Measurements from ENCODE around the gene ZNF418.
"Not testable (repeated sequence)": the region's sequence is repeated elsewhere in the genome, so short reads cannot be mapped to it uniquely, and the experiment has no call there.

Gene ZNF418
- 1.9 to 6.2 reads per million in 2 donors for total RNA-seq

DNA sequence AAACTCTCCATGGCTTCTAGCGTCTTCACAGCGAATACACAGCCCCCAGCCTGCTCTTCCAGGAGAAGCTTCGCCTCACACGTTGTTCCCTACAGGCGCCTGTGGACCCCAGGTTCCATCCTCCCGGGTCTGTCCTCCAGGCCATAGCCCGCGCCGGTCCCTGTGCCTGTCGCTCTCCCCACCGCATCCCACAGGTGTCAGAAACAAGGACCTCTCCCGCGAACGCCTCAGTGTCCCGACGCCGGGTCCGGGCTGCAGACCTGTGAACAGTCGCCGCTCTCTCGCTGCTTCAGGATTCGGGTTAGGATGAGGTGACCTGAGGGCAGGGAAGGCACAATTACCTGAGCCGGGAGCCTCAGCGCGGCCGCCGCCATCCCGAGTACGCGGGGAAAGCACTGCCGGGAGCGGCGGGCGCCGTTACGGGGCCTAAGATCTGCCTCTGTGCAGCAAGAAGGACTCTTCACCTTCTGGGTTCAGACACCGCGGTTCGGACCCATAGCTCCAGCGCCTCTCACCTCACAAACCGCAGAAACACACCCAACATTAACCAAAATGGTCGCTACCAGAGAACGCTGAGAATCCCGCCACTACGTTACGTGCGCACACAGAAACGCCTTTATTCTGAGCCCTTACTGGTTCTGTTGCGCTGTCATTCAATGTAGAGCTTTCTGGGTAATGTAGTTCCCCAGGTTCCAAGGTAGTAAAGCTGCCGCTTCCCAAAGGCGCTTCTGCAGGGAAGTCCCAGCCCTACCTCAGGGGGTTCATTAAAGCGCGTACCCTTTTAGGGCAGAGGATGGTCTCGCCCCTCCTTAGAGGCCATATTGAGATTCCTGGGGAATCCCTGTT lies at the start of gene ZNF418:
Gene ZNF418, minus strand, starts transcription at position 583 of the 846 bp plus-strand sequence. CDS start 1,580 bp downstream, outside the sequence.
- peak; percentile 12 for DNase-seq

DNA sequence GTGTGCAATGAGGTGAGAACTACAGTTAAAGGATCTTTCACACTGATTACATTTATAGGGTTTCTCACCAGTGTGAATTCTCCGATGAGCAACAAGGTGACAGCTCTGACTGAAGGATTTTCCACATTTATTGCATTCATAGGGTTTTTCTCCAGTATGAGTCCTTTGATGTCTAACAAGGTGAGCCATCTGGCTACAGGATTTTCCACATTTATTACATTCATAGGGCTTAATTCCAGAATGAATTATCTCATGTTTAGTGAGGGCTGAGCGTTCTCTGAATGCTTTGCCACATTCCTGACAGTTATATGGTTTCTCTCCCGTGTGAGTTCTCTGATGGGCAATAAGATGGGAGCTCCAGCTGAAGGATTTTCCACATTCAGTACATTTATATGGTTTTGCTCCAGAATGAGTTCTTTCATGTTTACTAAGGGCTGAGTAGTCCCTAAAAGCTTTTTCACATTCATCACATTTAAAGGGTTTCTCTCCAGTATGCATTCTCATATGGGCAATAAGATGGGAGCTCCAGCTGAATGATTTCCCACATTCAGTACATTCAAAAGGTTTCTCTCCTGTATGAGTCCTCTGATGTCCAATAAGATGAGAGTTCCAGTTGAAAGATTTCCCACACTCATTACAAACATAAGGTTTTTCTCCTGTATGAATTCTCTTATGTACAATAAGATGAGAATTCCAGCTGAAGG lies 43.5 kb upstream of the ZNF418 start:
- DNase-seq, result no peak

DNA sequence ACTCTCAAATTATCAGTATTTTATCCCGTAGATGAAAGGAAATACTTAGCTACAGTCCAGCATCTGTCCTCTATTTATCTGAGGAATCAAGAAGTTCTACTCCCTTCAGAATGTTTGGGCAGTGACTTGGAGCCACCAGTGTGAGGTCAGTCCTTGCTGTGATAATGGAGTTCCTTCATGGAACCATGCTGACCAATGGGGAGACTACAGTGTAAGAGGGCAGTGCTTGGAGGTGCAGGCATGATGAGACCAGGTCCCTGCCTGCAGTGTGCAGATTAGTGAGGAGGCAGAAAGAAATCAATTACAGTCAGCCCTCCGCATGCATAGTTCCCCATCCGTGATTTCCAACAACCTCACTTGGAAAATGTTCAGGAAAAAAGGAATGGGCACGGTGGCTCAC lies 39.2 kb upstream of the ZNF418 start, which contains the start of gene C19orf18:
Gene C19orf18, minus strand, starts transcription at position 101 of the 400 bp plus-strand sequence. CDS start 102 bp downstream, outside the sequence.
- DNase-seq, result no peak

DNA sequence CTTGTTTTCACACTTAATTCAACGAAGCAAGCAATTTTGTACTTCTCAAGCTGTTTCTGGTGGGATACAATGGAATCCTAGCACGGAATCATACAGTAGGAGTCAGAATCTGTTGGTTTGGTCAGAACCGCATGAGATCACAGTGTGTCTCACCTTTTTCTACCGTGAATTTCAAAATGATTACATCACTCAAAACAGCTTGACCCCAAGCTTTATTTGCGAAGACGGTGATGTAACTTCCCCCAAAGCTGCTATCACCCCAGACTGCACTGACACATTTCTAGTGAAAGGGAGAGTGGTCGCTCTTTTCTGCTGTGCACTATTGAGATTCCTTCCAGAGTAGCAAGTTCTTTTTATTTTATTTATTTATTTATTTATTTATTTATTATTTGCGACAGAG lies 29.6 kb upstream of the ZNF418 start:
- DNase-seq, result no peak

DNA sequence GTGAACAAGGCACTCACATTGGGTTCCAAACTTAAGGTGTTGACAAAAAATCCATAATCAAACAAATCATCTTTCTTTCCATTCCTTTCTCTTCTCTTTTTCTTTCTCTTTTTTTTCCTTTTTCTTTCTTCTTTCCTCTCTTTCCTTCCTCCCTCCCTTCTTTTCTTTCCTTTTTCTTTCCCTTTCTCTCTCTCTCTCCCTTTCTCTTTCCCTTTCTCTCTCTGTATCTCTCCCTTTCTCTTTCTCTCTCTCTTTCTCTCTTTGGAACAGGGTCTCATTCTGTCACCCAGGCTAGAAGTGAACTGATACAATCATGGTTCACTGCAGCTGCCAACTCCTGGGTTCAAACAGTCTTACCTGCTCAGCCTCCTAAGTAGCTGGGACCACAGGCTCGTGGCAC lies 26.6 kb upstream of the ZNF418 start:
- no peak for DNase-seq

DNA sequence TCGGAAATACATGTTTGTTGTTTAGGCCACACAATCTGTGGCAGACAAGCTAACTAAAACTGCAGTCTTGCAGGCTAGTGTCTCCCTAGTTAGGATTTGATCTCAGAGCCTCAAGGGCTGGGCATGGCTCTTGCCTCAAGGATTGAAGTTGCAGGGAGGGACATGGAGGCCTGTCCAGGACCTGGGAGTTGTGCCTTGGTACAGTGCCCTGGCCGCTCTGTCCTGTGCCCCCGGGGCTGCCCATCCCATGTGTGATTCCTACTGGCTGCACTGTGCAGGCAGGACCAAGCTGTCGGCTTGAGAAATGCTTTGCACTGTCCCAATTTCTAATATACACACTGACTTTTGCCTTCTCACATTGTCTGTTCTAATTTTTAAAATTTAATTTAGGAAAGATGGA lies 19.8 kb upstream of the ZNF418 start:
- DNase-seq, result no peak

DNA sequence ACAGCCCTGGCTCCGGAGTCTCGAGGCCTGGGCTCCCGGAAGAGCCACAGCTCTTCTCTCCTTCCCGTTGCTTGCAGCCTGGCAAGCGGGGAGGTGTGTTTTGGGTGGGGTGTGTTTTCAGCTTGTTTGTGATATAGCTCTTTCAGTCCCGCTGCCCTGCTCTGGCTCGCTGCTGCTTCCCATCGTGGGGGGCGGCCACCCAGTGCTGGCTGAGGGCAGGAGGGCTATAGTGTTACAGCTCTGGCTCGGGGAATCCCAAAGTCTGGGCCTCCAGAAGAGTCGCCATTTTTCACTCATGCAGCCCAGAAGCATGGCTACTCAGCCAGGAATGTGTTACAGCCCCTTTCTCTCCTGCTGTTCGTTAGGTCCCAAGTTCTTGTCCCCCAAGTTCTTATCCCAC lies 14.5 kb upstream of the ZNF418 start:
- DNase-seq, result no peak

DNA sequence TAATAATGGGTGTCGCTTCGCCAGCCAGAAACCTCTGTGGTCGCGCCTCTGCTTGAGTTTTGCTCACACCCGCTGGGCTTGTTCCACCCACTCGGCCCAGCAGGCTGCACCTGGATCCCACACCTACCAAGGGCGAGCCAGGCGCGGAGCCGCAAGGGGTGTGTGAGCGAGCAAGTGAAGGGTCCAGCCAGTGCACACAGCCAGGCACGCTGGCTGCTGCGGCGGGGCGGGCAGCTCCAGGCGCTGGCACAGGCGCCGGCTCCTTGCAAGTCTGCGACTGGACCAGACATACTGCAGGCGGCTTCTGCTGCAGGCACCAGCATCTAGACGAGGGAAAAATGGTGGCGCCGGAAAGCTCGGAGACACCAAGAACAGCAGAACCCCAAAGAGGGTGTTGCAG lies 14.1 kb upstream of the ZNF418 start:
- DNase-seq, result no peak

DNA sequence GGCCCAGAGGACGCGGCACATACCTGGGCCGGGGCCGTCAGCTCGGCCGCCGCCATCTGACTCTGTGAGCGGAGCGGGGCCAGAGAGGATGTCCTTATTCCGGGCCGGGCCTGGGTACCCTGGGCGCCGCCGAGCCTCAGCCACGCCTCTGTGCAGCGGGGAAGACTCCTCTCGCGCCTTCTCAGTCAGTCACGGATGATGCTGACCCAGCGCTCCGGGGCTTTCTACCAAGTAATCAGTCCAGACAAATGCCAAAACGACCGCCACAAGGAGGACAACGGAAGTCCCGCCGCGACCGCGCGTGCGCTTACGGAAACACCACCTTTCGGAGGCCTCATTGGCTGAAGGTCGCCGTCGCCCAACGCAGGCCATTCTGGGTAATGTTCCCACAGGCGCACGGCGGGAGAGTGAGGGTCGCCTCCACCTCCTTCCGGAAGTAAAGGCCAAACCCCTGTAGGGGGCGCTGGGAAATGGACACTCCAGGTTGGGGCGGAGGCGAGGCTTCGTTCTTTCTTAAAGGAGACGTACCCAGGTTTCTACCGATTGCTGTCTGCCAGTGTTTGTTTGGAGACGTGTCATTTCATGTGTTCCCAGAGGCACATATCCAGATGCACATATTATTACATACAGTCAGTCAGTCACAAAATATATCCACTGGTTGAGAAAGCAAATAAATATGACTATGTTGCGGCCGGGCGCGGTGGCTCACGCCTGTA lies 12.4 kb upstream of the ZNF418 start, which contains the start of gene ZNF256:
Gene ZNF256, minus strand, starts transcription at position 288 of the 716 bp plus-strand sequence. Its CDS starts 232 bp downstream, at position 56.
- peak; percentile 65 for DNase-seq

DNA sequence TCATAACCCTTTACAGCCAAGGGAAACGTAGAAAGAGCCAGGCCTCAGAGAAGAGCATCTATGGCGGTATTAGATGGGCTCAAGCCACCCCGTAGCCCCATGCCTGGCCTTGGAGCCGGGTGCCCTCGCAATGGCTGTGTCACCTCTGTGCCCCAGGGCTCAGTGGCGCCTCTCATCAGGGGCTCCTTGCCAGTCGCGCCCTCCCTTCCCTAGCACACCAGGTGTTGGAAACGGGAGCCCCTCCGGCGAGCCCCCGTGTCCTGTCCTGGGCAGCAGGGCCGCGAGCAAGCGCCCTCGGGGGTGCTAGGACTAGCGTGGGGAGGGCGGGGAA lies 11.9 kb upstream of the ZNF418 start:
- DNase-seq, result no peak

DNA sequence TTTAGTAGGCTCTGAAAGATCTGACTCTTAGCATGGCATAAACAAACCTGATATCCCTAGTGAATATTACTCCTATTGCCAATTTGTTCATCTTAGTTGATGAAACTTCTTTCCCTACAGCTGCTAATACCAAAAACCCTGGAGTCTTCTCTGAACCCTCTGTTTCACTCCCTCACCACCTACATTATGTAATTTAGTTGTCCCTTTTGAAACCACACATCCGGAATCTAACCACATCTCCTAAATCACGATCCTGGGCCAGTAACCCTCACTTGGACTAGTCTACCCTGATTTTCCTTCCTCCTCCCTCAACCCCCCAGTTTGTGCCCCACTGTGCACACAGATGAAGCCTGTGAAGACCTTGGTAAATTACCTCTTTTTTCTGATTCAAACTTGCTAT lies 11.1 kb upstream of the ZNF418 start:
- no peak for DNase-seq

DNA sequence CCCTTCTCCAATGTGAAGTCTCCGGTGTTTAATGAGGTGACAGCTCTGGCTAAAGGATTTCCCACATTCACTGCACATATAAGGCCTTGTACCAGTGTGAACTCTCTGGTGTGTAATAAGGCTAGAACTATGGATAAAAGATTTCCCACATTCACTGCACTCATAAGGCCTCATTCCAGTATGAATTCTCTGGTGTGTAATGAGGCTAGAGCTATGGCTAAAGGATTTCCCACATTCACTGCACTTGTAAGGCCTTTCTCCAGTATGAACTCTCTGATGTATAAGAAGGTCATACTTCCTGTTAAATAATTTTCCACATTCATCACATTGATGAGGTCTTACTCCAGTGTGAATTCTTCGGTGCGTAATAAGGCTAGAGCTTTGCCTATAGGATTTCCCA lies 6.4 kb upstream of the ZNF418 start:
- DNase-seq, result no peak

DNA sequence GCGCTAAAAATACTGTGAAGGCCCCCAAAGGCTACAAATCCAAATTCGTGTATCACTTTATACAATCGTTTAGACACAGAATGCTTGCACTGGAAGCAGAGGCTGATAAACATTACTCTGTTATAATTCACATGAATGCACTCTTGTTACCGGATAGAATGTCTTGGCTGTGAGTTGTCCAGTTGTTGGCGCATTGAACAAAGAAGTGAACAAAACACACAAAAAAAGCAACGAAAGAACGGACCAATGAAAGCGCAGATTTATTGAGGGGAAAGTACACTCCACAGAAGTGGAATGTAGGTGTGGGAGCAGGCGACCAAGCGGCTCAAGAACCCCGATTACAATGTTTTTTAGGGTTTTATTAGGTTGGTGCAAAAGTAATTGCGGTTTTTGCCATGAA lies 529 bp upstream of the ZNF418 start:
- no peak for DNase-seq

DNA sequence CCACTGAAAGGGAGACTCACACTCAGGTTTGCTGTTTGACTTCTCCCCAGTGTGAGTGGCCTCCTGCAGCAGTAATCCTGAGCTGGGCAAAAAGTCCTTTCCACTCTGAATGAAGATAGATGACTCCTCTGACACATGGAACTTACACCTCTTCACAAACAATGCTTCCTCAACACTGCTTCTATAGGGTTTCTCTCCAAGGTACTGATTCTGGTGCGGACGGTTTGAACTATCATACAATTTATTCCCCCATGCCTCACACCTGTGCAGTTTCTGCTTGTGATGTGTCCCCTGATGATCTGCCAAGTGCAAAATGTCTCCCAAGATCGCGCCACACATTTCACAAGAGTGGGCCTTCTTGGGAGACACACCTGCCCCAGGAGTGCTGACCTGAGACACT lies 7.6 kb downstream of the ZNF418 start:
- DNase-seq, result no peak

DNA sequence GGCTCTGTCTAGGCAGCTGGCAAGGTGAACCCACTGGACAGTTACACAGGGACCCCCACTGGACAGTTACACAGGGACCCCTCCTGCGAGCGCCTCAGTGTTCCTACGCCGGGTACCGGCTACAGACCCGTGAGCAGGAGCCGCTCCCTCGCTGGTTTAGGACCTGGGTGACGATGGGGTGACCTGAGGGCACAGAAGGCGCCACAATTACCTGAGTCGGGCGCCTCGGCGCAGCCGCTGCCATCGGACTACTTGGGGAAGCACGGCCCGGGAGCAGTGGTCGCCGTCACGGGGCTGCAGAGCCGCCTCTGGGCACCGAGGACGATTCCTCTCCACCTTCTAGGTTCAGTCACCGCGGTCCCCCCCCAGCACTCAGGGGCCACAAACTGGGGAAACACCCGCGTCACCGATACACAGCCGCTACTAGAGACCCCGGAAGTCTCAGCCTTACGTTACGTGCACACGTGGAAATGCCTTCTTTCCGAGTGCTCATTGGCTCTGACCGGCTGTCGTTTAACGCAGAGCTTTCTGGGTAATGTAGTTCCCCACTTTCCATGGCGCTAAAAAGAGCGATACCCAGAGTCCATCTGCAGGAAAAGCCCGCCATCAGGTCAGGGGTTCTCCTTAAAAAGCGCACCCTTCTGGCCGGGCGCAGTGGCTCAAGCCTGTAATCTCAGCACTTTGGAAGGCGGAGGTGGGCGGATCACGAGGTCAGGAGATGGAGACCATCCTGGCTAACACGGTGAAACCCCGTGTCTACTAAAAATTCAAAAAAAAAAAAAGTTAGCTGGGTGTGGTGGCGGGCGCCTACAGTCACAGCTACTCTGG lies 18.8 kb downstream of the ZNF418 start, which contains the start of gene ZNF417:
Gene ZNF417, minus strand, starts transcription at position 425 of the 828 bp plus-strand sequence. Its CDS starts 181 bp downstream, at position 244.
- peak; percentile 79 for DNase-seq

DNA sequence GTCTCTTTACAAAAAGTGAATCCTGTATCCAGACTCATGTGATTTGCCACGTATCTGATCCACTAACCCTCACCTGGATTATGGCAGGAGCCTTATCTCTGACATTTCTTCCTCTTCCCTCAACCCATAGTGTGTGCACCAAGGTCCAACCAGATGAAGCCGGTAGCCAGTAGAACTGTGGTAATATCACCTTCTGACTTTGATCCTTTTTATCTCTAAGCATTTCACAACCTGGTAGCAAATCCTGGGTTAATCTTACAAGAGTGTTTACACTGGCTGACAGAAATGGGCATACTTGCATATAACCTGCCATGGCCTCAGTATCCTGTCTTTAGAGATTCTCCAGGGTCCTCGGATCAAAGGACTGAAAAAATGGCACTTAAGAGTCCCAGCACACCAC lies 20.7 kb downstream of the ZNF418 start:
- DNase-seq, result no peak

DNA sequence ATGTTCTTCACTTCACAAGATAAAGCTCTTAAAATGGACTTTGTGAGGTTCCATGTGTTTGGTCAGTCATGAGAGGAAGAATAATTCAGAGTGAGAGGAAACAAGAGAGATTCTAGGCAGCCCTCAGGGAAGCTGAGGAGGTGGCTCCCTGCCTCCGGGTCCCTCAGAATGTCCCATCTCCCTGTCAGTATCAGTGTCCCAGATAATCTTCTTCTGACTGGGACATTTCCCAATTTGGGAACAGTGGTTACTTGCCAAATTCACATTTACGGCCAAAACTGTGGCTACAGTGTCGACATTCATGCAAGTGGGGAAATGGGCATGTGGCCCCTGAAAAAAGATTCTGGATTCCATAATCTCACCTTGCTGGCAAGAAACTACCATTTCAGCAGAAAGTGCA lies 27.8 kb downstream of the ZNF418 start:
- DNase-seq, result no peak

DNA sequence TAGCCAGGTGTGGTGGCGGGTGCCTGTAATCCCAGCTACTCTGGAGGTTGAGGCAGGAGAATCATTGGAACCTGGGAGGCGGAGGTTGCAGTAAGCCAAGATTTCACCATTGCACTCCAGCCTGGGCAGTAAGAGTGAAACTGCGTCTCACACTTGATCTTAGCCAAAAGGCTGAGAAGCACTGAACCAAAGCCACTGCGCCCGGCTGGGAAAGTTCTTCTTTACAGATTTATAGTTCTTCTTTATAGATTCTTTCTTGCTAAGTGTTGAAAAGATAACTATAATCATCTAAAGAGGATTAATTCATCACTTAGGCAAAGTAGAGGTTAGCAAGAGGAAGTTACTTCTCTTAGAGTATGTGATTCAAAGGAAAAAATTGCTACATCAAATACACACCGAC lies 29.9 kb downstream of the ZNF418 start:
- no peak for DNase-seq

DNA sequence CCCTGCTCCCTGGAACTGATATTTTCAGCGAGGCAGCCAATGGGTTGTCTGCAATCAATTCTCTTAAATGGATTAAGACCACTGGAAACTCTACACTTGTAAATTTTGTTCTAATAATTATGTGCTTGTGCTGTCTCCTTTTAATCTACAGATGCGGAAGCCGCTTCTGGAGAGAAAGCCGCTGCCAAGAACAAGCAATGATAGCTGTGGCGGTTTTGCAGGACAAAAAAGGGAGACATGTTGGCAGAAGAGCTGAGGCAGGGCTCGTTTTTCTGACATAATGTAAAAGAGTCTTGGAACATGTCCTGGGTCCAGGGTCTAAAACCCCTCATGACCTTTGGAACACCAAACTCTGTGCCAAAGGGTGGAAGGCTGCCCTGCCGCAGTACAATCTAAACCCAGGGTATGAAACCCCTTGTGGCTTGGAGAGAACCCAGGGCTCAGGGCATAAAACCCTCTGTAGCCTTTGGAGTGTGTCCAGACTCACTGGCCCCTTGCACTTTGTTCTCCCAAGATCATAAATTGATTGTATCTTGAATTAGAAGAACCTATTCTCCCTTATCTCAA lies 31.5 kb downstream of the ZNF418 start:
- DNase-seq, result no peak

DNA sequence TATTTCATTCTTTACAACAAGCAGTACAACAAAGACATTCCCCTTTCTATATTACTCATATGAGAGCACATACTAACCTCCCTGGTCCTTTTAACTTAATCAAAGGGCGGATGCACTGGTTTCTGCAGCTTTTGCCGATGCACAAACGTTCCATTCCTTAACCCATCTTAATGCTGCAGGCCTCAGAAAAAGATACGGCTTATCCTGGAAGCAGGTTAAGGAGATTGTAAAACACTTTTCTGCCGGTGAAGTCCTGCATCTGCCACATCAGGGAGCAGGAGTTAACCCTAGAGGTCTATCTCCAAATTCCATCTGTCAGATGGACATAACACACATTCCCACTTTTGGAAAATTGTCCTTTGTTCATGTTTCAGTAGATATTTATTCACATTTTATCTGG lies 34.9 kb downstream of the ZNF418 start:
- no peak for DNase-seq

DNA sequence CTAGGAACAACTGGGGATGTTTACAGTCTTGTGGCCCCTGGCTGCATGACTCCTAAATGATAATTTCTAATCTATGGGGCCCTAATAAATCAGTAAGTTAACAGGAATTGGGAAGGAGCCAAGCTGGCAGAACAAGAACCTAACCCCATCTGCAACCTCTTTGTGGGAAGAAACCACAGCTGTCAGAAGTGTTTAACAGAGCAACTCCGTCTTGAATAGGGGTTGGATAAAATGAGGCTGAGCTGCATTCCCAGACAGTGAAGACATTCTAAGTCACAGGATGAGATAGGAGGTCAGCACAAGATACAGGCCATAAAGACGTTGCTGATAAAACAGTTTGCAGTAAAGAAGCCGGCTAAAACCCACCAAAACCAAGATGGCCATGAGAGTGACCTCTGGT lies 44.5 kb downstream of the ZNF418 start:
- DNase-seq, result not testable (repeated sequence)
